Neural progenitor cell (in vitro differentiated cells): ENCODE measurements around the gene GNAT1.

Experiments
- CTCF ChIP-seq: fragments of 200-600 bp; sonication (generic); IDR thresholded peaks from 2 replicates; pipeline ENCODE4 v1.5.1; 2017; ENCODE audit warnings: antibody characterized with exemption, mild to moderate bottlenecking
- EZH2 ChIP-seq: fragments of 200-600 bp; sonication (generic); IDR thresholded peaks from 2 replicates; pipeline ENCODE4 v1.6.1; 2017; ENCODE audit warnings: antibody characterized with exemption, mild to moderate bottlenecking, moderate library complexity
- EZH2phosphoT487 ChIP-seq: fragments of 200-600 bp; sonication (generic); IDR thresholded peaks from 2 replicates; pipeline ENCODE4 v1.6.1; 2017; ENCODE audit warnings: antibody characterized with exemption

- TF ChIP-seq CTCF (no peak), EZH2phosphoT487 (no peak), EZH2 (no peak)
Measured at GRCh38 chr3:50179710-50180109, 11.7 kb upstream of the GNAT1 start.
